NCI-H2171 (cell line): ENCODE data around the gene ATP8B3.

Source experiments
- DNase-seq: peaks from one replicate; lab custom pipeline; 2025; lab: John Stamatoyannopoulos, UW

The ATP8B3 gene

DNA sequence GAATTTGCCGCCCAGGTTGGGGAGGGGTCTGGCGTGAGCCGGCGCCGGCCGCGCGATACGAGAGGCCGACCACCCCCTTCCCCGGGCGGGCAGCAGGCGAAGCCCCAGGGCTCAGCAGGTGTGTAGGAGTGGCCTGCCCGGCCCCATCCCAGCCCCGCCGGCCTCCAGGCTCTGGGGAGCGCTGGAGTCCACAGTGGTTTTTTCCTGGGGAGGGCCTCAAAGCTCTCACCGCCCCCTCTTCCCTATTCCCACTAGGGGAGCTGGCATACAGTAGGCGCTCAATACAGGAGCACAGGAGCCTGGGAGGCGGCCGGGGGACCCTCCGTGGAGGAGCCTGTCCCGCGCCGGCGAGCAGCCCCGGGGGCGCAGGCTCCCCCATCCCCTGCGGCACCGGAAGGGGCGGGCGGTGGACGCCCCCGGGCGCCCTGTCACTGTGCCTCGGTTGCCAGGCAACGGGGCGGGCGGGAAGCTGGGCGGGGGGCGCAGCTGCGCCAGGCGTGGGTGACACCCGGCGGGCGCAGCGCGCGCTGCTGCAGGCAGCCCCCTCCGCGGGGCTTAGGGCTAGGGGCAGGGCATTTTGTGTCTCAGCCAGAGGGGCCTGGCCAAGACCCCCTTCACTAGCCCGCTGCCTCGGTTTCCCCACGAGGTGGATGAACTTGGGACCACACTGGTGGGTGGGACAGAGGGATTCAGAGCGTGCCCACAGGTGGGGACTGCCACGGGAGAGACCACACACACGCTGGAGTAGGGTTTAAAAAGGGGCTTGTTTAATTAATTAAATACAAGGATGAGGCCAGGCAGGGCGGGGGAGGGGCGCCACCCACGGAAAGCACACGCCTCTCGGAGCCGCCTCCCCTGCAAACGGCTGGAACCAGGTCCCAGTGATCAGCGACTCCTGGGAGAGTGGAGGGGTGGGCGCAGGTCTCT is 39.8 kb upstream of the ATP8B3 start:
- no peak for DNase-seq

DNA sequence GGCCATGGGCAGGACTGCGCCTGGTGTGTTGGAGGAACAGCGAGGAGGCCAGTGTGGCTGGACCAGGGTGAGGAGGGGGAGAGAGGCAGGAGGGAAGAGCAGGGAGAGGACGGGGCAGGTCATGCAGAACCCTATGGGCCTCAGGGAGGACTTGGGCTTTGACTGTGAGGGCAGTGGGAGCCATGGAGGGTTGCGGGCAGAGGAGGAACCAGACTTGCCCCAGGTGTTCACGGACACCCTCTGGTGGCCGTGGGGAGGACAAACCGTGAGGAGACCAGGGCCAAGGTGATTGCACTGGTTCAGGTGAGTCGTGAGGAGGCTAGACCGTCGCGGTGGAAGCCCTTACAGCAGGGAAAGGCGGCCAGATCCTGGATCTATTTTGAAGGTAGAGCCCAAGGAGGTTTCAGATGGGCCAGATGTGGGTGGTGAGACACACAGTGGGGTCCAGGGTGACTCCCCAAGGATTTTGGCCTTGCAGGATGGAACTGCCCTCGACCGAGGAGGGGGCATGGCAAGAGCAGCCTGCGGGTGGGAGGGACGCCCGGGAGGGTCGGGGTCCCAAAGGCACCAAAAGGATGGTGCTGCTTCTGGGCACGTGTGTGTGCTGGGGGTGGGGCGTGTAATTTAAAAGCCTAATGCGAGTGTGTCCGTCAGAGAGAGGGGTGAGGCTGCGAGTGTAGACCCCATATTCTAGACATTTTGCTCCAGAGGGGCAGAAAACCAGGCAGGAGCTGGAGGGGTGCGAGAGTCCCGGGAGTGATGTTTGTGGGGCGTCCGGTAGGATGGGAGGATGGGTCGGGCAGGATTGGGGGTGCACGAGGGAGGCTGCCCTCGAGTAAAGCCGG is 39.0 kb upstream of the ATP8B3 start:
- no peak for DNase-seq

DNA sequence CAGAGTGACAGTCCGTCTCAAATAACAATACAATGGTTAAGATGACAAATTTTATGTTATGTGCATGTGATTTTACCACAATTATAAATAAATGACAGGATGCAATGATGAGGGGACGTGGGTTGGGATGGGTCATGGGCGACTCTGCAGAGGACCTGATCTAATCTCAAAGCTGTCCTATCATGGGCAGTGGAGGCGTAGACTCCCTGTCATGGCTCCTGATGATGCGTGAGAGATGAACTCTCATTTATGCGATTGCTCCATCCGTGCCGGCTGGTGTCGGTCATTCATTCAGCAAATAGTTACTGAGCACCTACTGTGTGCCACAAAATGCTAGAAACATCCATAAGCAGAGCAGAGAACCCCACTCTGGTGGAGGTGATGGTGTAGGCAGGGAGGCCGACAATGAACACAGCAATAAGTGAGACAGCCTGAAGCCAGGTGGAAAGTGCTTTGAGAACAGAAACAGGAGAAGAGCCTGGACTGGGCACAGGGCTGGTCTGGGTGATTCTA is 37.9 kb upstream of the ATP8B3 start:
- no peak for DNase-seq

DNA sequence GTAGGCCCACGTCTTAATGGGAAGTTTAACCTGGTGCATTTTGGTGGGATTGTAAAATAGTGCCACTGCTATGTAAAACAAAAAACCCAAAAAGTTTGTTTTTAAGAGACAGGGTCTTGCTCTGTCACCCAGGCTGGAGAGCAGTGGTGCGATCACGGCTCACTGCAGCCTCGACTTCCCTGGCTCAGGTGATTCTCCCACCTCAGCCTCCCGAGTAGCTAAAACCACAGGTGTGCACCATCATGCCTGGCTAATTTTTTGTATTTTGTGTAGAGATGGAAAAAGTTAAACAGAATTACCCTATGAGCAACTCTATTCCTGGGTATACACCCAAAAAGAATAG is 37.0 kb upstream of the ATP8B3 start:
- DNase-seq = no peak

GRCh38 chr19:1848399-1849131 is 36.5 kb upstream of the ATP8B3 start, which contains the start of gene REXO1:
Gene REXO1, minus strand, starts transcription at chr19:1848483. Its CDS starts 125 bp downstream, at chr19:1848358.
- peak; percentile 94 for DNase-seq

- no peak for DNase-seq
These were observed 35.8 kb upstream of the ATP8B3 start for GRCh38 chr19:1847684-1848398.

- no peak for DNase-seq
These were observed 35.2 kb upstream of the ATP8B3 start for GRCh38 chr19:1847348-1847683.

DNA sequence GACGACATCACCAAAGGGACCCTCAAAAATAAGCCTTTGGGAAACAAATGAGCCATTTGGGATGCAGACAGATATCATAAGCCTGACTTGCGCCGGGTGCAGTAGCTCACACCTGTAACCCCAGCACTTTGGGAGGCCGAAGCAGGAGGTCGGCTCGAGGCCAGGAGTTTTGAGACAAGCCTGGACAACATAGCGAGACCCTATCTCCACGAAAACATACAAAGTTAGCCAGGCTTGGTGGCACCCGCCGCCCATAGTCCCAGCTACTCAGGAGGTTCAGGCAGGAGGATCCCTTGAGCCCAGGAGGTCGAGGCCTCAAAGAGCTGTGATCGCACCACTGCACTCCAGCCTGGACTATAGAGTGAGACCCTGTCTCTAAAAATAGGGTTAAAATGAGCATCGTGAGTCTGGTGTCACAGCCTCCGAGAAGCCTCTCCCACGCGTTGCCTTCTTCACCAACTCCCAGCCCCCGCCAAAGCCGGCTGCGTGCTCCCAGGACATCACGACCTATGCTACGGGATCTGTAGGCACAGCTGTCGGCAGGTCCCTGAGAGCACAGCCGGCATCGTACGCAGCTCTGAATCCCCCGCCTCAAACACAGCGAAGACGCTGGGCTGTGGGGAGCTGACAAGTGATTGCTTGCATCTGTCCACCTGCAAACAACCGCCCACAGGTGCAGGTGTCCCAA is 34.6 kb upstream of the ATP8B3 start:
- DNase-seq = no peak

- no peak for DNase-seq
These were observed 33.6 kb upstream of the ATP8B3 start for GRCh38 chr19:1845642-1846041.

GRCh38 chr19:1845125-1845515 is 33.0 kb upstream of the ATP8B3 start:
- DNase-seq = no peak

- no peak for DNase-seq
These were observed 32.5 kb upstream of the ATP8B3 start for GRCh38 chr19:1844513-1845124.

DNA sequence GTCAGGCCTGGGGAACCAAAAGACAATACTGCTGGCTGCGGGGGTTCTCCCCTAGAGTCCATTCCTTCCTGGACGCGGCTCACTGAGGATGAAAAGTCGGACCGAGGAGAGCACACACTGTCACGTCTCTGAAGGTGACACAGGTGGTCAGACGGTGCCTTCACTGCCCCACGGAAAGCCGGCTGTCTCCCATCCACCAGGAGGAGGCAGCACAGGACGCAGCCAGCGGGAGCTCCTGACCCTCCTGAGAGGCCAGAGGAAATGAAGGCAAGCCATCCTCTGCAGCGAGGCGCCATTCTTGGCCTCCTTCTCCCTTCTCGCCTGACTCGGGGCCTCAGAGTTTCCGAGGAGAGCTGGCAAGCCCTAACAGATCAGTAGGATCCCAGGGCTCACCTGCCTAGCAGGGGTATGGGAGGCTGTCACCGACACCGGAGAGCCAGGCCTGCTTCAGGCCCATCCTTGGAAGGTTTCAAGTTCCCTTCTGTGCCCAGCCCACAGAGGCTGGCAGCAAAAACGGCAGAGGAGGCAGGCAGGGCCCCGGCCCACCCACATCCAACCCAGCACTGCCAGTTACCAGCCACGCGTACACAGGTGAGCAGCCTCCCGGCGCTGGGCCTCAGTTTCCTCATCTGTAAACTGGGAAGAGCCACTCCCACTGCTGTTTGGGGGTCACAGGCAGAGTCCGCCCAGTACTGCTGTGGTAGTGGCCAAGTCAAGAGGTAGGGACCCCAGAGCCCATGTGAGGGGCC is 31.7 kb upstream of the ATP8B3 start:
- no peak for DNase-seq

DNA sequence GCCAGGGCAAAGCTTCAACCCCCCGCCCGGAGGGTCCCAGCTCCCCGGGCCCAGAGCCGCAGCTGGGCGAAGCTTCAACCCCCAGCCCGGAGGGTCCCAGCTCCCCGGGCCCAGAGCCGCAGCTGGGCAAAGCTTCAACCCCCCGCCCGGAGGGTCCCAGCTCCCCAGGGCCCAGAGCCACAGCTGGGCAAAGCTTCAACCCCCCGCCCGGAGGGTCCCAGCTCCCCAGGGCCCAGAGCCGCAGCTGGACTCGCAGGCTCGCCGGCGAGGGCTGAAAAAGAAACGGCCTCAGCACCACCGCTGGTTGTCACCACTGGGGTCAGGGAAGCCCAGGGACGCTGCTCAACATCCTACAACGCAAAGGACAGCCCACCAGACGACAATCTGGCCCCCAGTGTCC is 31.0 kb upstream of the ATP8B3 start:
- DNase-seq = no peak

GRCh38 chr19:1841209-1841924 is 29.3 kb upstream of the ATP8B3 start:
- DNase-seq = no peak

- no peak for DNase-seq
These were observed 28.6 kb upstream of the ATP8B3 start for GRCh38 chr19:1840541-1841115.

GRCh38 chr19:1839658-1840540 is 27.8 kb upstream of the ATP8B3 start:
- no peak for DNase-seq

GRCh38 chr19:1837625-1838105 is 25.6 kb upstream of the ATP8B3 start:
- no peak for DNase-seq

- DNase-seq = no peak
These were observed 25.1 kb upstream of the ATP8B3 start for GRCh38 chr19:1837222-1837565.
